Right ventricle myocardium inferior (tissue), 1 donor: ENCODE data around the gene NDUFAF3. TPM values are rescaled to one million over a fixed set of nuclear protein-coding genes. Genes with fewer than 3 reads are reported as not detected.
"Not testable (repeated sequence)": the region's sequence is repeated elsewhere in the genome, so short reads cannot be mapped to it uniquely, and the experiment has no call there.

Experiments
- ATAC-seq: fragments of 200-7000 bp; cut with Tn5 transposase; one replicate; pipeline ENCODE4 v1.9.1; 2020; ENCODE audit warnings: mild to moderate bottlenecking, moderate library complexity
- DNase-seq: peaks from one replicate; pipeline ENCODE4 v3.0.0; 2021; ENCODE audit errors: missing footprints
- intact Hi-C: fragments of 100-400 bp; cut with DNase I; formaldehyde crosslinking; loops from one replicate; pipeline ENCODE4 v1.11.0; 2022
- total RNA-seq: library from RNA; stranded (reverse); fragmentation: NEBNext Ultra II Directional; extraction: Animal tissue kit (Norgen Biotek cat#: 25700); gene quantifications from one replicate; pipeline ENCODE4 v1.2.1, GENCODE V29; 2021
- donor health status: DM: no; HTN: yes; CAD: no; lungs with severe emphysema.

NDUFAF3 gene
- total RNA-seq, 1 donor from 2014 or later: 157 TPM

- intact Hi-C loops: no loop called here
- peak; percentile 63 for DNase-seq
- ATAC-seq: no peak
Measured at GRCh38 chr3:48997714-48998637, 23.9 kb upstream of the NDUFAF3 start.

GRCh38 chr3:48999085-48999858, 22.6 kb upstream of the NDUFAF3 start:
- intact Hi-C loops: no loop called here
- DNase-seq: no peak
- ATAC-seq: no peak

GRCh38 chr3:49001155-49001554, 20.8 kb upstream of the NDUFAF3 start:
- DNase-seq (peak; percentile 17), ATAC-seq (no peak)
- intact Hi-C loops: no loop called here

GRCh38 chr3:49004352-49005302, 17.3 kb upstream of the NDUFAF3 start:
- intact Hi-C loops: no loop called here
- DNase-seq (peak; percentile 69), ATAC-seq (no peak)

- DNase-seq (no peak), ATAC-seq (no peak)
- intact Hi-C loops: no loop called here
Measured at GRCh38 chr3:49005303-49005680, 16.6 kb upstream of the NDUFAF3 start.

GRCh38 chr3:49005998-49006397, 15.9 kb upstream of the NDUFAF3 start:
- ATAC-seq (no peak), DNase-seq (no peak)
- intact Hi-C loops: no loop called here

GRCh38 chr3:49006408-49007067, 15.4 kb upstream of the NDUFAF3 start:
- intact Hi-C loops: no loop called here
- DNase-seq (no peak), ATAC-seq (no peak)

GRCh38 chr3:49007068-49007770, 14.7 kb upstream of the NDUFAF3 start, which contains the start of gene WDR6:
Gene WDR6, plus strand, starts transcription at chr3:49007391. Its CDS starts 41 bp downstream, at chr3:49007432.
- DNase-seq: peak; percentile 98
- intact Hi-C loops: no loop called here
- peak; percentile 90 for ATAC-seq

GRCh38 chr3:49007771-49008528, 14.0 kb upstream of the NDUFAF3 start:
- peak; percentile 85 for ATAC-seq
- intact Hi-C loops: no loop called here

GRCh38 chr3:49008627-49009026, 13.3 kb upstream of the NDUFAF3 start:
- DNase-seq, ATAC-seq, intact Hi-C loops: not testable (repeated sequence)

More at GRCh38 chr3:49007771-49008528, 14.0 kb upstream of the NDUFAF3 start:
- peak; percentile 94 for DNase-seq

GRCh38 chr3:49009396-49009795, 12.5 kb upstream of the NDUFAF3 start:
- intact Hi-C loops: no loop called here
- ATAC-seq (no peak), DNase-seq (no peak)

- intact Hi-C loops: no loop called here
- no peak for ATAC-seq
- DNase-seq: no peak
Measured at GRCh38 chr3:49012441-49013017, 9.4 kb upstream of the NDUFAF3 start.

GRCh38 chr3:49013113-49013737, 8.7 kb upstream of the NDUFAF3 start:
- no peak for ATAC-seq
- intact Hi-C loops: no loop called here
- no peak for DNase-seq

GRCh38 chr3:49013738-49014660, 7.9 kb upstream of the NDUFAF3 start:
- ATAC-seq: no peak
- DNase-seq: peak; percentile 58
- intact Hi-C loops: no loop called here

- ATAC-seq (no peak), DNase-seq (no peak)
- intact Hi-C loops: no loop called here
Measured at GRCh38 chr3:49015072-49015471, 6.8 kb upstream of the NDUFAF3 start.
